PC-9 (cell line): ENCODE measurements around the gene FAM107A. TPM values are rescaled to one million over a fixed set of nuclear protein-coding genes. Genes with fewer than 3 reads are reported as not detected.

Source experiments
- BruUV-seq: library from RNA; stranded (reverse); fragments of 400-500 nt; replicated peaks from 2 replicates; lab custom pipeline; 2021; lab: Mats Ljungman, UMichigan
- CTCF ChIA-PET: fragments of 300-600 bp; sonication (Branson Sonifier 250); formaldehyde crosslinking; loops from one replicate; lab custom pipeline; 2022; ENCODE audit warnings: antibody characterized with exemption; lab: Charles Lee
- POLR2A ChIA-PET: fragments of 300-600 bp; sonication (Branson Sonifier 250); formaldehyde crosslinking; loops from one replicate; lab custom pipeline; 2022; ENCODE audit warnings: antibody characterized with exemption; ENCODE audit not compliant: unreplicated experiment; lab: Charles Lee
- DNase-seq, 2 experiments: peaks; one replicate each; pipeline versions ENCODE4 v3.0.0 to v3.0.0-alpha.2; 2015 to 2022; ENCODE audit warnings: mixed read lengths in 1 of 2
- H2AFZ ChIP-seq: fragments of 200-600 bp; sonication (generic); 2 replicates; pipeline ENCODE4 v1.8.1; 2017; ENCODE audit warnings: antibody characterized with exemption
- H3F3A ChIP-seq: fragments of 200-600 bp; sonication (generic); 2 replicates; pipeline ENCODE4 v1.8.1; 2017; ENCODE audit warnings: antibody characterized with exemption, mild to moderate bottlenecking, low read depth; ENCODE audit not compliant: insufficient read depth
- H3K27ac ChIP-seq: fragments of 200-600 bp; sonication (generic); 2 replicates; pipeline ENCODE4 v1.6.1; 2016; ENCODE audit warnings: mixed run types
- H3K27me3 ChIP-seq: fragments of 200-600 bp; sonication (generic); 2 replicates; pipeline ENCODE4 v1.6.1; 2016; ENCODE audit warnings: low read depth, mixed run types; ENCODE audit not compliant: insufficient read depth
- H3K36me3 ChIP-seq: fragments of 200-600 bp; sonication (generic); 2 replicates; pipeline ENCODE4 v1.6.1; 2016; ENCODE audit warnings: low read depth, mixed run types
- H3K4me1 ChIP-seq: fragments of 200-600 bp; sonication (generic); replicated peaks from 2 replicates; pipeline ENCODE4 v1.6.1; 2016; ENCODE audit warnings: mixed run types; ENCODE audit not compliant: insufficient read depth
- H3K4me2 ChIP-seq: fragments of 200-600 bp; sonication (generic); 2 replicates; pipeline ENCODE4 v1.6.1; 2017; ENCODE audit warnings: mixed run types
- H3K4me3 ChIP-seq: fragments of 200-600 bp; sonication (generic); 2 replicates; pipeline ENCODE4 v1.6.1; 2016; ENCODE audit warnings: mixed run types
- H3K79me2 ChIP-seq: fragments of 200-600 bp; sonication (generic); 2 replicates; pipeline ENCODE4 v1.6.1; 2017; ENCODE audit warnings: low read depth, mixed run types
- H3K9me2 ChIP-seq: fragments of 200-600 bp; sonication (generic); 2 replicates; pipeline ENCODE4 v1.8.1; 2017; ENCODE audit warnings: mild to moderate bottlenecking; ENCODE audit not compliant: insufficient read depth
- H3K9me3 ChIP-seq: fragments of 200-600 bp; sonication (generic); 2 replicates; pipeline ENCODE4 v1.8.1; 2016; ENCODE audit warnings: low read depth; ENCODE audit not compliant: insufficient read depth
- H4K20me1 ChIP-seq: fragments of 200-600 bp; sonication (generic); 2 replicates; pipeline ENCODE4 v1.8.1; 2017; ENCODE audit not compliant: insufficient read depth
- CTCF ChIP-seq: fragments of 200-600 bp; sonication (generic); conservative IDR thresholded peaks from 2 replicates; pipeline ENCODE4 v1.6.1; 2017; ENCODE audit warnings: mixed run types, antibody characterized with exemption, mild to moderate bottlenecking, moderate library complexity
- EZH2 ChIP-seq: fragments of 200-600 bp; sonication (generic); IDR thresholded peaks from 2 replicates; pipeline ENCODE4 v1.8.0; 2017; ENCODE audit warnings: antibody characterized with exemption, low read depth
- intact Hi-C: fragments of 100-400 bp; cut with micrococcal nuclease; formaldehyde crosslinking; loops from one replicate; pipeline ENCODE4 v1.10.0; 2022; ENCODE audit not compliant: unreplicated experiment
- total RNA-seq: library from RNA; stranded (reverse); gene quantifications from 2 replicates; pipeline ENCODE4 v1.2.3, GENCODE V29; 2021

FAM107A gene
- total RNA-seq, 1 experiment from 2014 or later = not detected

GRCh38 chr3:58564456-58565160 lies 12.6 kb downstream of the FAM107A start:
- H3F3A ChIP-seq = peaks cover 6% of the 10 kb centered on the region; the same call in 1 of the 2 replicates
- 0 out of 2 replicates have a peak overlapping the region, but pooled peaks have one; percentile 14 for H3K4me2 ChIP-seq
- intact Hi-C loops = loop anchor here (5.0 to 10.0 kb wide), 4 partner anchors 433 to 1250 kb away; no protein-coding TSS in a partner anchor
- no peaks in the 10 kb centered on the region for H3K9me3 ChIP-seq
- no peak overlapping the region for H3K4me3 ChIP-seq
- no peaks in the 10 kb centered on the region for H3K79me2 ChIP-seq
- no peaks in the 10 kb centered on the region for H3K36me3 ChIP-seq
- H3K4me1 ChIP-seq = peaks cover 17% of the 10 kb centered on the region; the same call in 1 of the 2 replicates
- DNase-seq = peak; percentile 48 to 63
- H2AFZ ChIP-seq = no peak overlapping the region
- CTCF ChIA-PET = interaction anchor here (1.0 kb wide), 1 partner anchor 66 kb away, joined by 5 read pairs; no protein-coding TSS in a partner anchor
- H3K27ac ChIP-seq = no peak overlapping the region
- POLR2A ChIA-PET = no interaction called here
- H3K9me2 ChIP-seq = no peaks in the 10 kb centered on the region
- H4K20me1 ChIP-seq = no peaks in the 10 kb centered on the region
- no peaks in the 10 kb centered on the region for H3K27me3 ChIP-seq
- TF ChIP-seq EZH2 = no peak
- no peak for TF ChIP-seq CTCF
- no TSS peak for BruUV-seq

- ChIA-PET POLR2A (no interaction called here), CTCF (no interaction called here)
- no peaks in the 10 kb centered on the region for H4K20me1 ChIP-seq
- no peak overlapping the region for H3K27ac ChIP-seq
- intact Hi-C loops = loop anchor here (5.0 to 10.0 kb wide), 4 partner anchors 433 to 1251 kb away; no protein-coding TSS in a partner anchor
- H3F3A ChIP-seq = peaks cover 6% of the 10 kb centered on the region; the same call in 1 of the 2 replicates
- peaks cover 17% of the 10 kb centered on the region; the same call in 1 of the 2 replicates for H3K4me1 ChIP-seq
- no TSS peak for BruUV-seq
- no peak for TF ChIP-seq CTCF
- no peak for TF ChIP-seq EZH2
- H3K27me3 ChIP-seq = no peaks in the 10 kb centered on the region
- no peaks in the 10 kb centered on the region for H3K79me2 ChIP-seq
- no peaks in the 10 kb centered on the region for H3K36me3 ChIP-seq
- H3K9me2 ChIP-seq = no peaks in the 10 kb centered on the region
- no peak for DNase-seq
- H2AFZ ChIP-seq = no peak overlapping the region
- no peak overlapping the region for H3K4me2 ChIP-seq
- H3K4me3 ChIP-seq = no peak overlapping the region
- no peaks in the 10 kb centered on the region for H3K9me3 ChIP-seq
Observed at GRCh38 chr3:58564054-58564453, 13.1 kb downstream of the FAM107A start.

DNA sequence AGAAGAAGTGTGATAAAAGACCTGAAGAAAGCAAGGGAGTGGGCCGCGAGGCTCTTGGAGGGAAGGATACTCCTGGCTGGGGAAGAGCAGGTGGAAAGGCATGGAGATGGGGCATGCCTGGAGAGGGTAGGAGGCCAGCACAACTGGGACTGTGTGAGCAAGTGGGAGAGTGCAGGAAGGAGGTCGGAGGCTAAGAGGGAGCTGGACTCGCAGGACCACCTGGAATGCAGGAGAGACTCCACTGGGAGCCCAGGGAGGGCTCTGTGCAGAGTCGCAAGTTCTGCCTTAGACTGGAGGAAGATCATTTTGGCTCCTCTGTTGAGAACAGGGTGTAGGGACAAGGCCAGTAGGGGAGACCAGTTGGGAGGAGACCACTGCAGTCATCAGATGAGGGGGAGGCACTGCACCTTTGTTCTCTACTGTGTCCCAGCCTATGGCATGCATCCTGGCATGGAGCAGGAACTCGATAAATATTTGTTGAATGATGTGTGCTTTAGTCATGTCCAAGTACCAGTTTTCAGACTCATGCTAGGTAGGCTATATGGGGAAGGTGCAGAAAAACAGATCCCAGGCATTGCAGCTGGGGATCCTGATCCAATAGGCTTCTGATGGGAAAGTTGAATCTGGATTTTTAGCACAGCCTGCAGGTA lies 13.7 kb downstream of the FAM107A start:
- no peak overlapping the region for H2AFZ ChIP-seq
- H3K27me3 ChIP-seq = no peaks in the 10 kb centered on the region
- peaks cover 17% of the 10 kb centered on the region; the same call in 1 of the 2 replicates for H3K4me1 ChIP-seq
- H4K20me1 ChIP-seq = no peaks in the 10 kb centered on the region
- H3K79me2 ChIP-seq = no peaks in the 10 kb centered on the region
- TF ChIP-seq EZH2 (no peak), CTCF (no peak)
- H3K36me3 ChIP-seq = no peaks in the 10 kb centered on the region
- H3K9me3 ChIP-seq = no peaks in the 10 kb centered on the region
- BruUV-seq = no TSS peak
- H3K4me2 ChIP-seq = no peak overlapping the region
- POLR2A ChIA-PET = no interaction called here
- intact Hi-C loops = loop anchor here (5.0 to 10.0 kb wide), 4 partner anchors 434 to 1251 kb away; no protein-coding TSS in a partner anchor
- peaks cover 6% of the 10 kb centered on the region; the same call in 1 of the 2 replicates for H3F3A ChIP-seq
- H3K4me3 ChIP-seq = no peak overlapping the region
- no peaks in the 10 kb centered on the region for H3K9me2 ChIP-seq
- peak; percentile 20 to 74 for DNase-seq
- CTCF ChIA-PET = no interaction called here
- H3K27ac ChIP-seq = no peak overlapping the region
